EL (cell line): ENCODE measurements around the gene NAP1L3.

Source experiments
- DNase-seq: peaks from one replicate; pipeline ENCODE4 v3.0.0-alpha.2; 2016

NAP1L3 gene

GRCh38 chrX:93673056-93673868 is at the start of gene NAP1L3:
NAP1L3 (minus strand) TSS chrX:93673578; CDS start chrX:93673304, 274 bp downstream.
- DNase-seq = no peak

DNA sequence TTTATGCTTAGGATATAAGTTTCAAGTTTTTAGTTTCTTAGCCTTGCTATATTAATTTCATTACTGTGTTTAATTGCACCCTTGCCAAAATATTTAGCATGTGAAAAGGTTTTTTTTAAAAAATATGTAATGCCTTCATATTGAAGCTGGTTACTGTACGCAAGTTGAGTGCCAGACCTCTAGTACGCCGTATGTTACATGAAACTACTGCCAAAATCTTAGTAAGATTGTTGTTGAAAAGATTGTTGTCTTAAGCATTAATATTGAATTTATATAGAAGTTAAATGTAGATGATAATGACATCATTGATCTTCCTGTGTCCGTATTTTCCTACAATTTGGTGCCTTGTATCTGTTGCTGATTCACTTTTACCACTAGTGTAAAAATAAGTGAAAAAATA is 37.7 kb upstream of the NAP1L3 start:
- DNase-seq = no peak

GRCh38 chrX:93703701-93704100 is 30.3 kb upstream of the NAP1L3 start:
- no peak for DNase-seq

DNA sequence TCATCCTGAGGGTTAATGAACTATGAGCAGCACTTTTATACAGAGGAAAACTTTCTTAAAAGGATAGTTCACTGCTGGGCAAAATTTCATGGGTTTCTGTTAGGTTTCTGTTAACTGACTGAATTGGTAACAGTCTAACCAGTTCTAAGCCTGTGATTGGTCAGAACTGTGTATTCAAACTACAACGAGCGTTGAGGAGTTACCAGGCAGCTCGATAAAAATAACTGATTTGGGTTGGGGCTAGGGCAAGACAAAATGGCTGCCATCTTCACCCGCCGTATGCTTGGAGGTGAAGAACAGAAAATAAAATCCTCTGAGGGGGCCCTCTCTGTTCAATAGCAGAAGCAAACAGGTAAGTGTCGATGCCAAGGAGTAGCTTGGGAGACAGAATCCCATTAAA is 22.6 kb upstream of the NAP1L3 start:
- DNase-seq = no peak

- DNase-seq = no peak
Measured at GRCh38 chrX:93673869-93674271, 492 bp upstream of the NAP1L3 start, which contains the start of gene FAM133A. FAM133A (plus strand) TSS chrX:93674206; CDS start chrX:93709420, 35,214 bp downstream.

DNA sequence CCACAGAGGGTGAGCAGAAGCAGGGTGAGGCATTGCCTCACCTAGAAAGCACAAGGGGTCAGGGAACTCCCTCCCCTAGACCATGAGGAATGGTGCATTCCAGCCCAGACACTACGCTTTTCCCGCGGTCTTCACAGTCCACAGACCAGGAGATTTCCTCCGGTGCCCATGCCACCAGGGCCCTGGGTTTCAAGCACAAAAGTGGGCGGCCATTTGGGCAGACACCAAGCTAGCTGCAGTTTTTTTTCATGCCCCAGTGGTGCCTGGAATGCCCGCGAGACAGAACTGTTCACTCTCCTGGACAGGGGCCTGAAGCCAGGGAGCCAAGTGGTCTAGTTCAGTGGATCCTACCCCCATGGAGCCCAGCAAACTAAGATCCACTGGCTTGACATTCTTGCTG is 12.8 kb downstream of the NAP1L3 start:
- DNase-seq = no peak

- DNase-seq = no peak
Measured at GRCh38 chrX:93649381-93649780, 24.0 kb downstream of the NAP1L3 start.

DNA sequence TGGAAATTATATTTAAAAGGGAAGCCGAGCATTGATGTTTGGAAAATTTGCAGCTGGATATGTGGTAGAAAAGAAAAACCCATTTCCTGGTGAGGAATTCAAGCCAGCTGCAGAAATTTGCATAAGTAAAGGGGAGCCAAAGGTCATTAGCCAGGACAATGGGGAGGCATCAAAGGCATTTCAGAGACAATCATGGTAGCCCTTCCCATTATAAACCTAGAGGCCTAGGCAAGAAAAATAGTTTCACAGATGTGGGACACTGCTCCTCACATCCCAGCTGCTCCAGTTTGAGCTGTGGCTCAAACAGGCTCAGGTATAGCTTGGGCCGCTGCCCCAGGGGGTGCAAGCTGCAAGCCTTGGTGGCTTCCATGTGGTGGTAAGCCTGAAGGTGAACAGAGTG is 35.8 kb downstream of the NAP1L3 start:
- DNase-seq = no peak
